ENCODE data around the gene KCTD16.

KCTD16 gene

GRCh38 chr5:144281784-144282183 lies 111.1 kb downstream of the KCTD16 start:
- in situ Hi-C loops (cut with MboI; ENCODE audit: low sequenced_read_pairs): no loop called here

- in situ Hi-C loops (cut with MboI; ENCODE audit: low sequenced_read_pairs): no loop called here
These were observed 113.4 kb downstream of the KCTD16 start for GRCh38 chr5:144284036-144284435.

- in situ Hi-C loops (cut with MboI; ENCODE audit: low sequenced_read_pairs): no loop called here
These were observed 114.3 kb downstream of the KCTD16 start for GRCh38 chr5:144284931-144285502.

- in situ Hi-C loops (cut with MboI; ENCODE audit: low sequenced_read_pairs): no loop called here
These were observed 118.6 kb downstream of the KCTD16 start for GRCh38 chr5:144289277-144289676.

GRCh38 chr5:144292029-144292428 lies 121.4 kb downstream of the KCTD16 start:
- in situ Hi-C loops (cut with MboI; ENCODE audit: low sequenced_read_pairs): no loop called here

- in situ Hi-C loops (cut with MboI; ENCODE audit: low sequenced_read_pairs): no loop called here
These were observed 124.6 kb downstream of the KCTD16 start for GRCh38 chr5:144295284-144295683.

GRCh38 chr5:144297081-144297480 lies 126.4 kb downstream of the KCTD16 start:
- in situ Hi-C loops (cut with MboI; ENCODE audit: low sequenced_read_pairs): no loop called here

GRCh38 chr5:144298658-144299057 lies 128.0 kb downstream of the KCTD16 start:
- in situ Hi-C loops (cut with MboI; ENCODE audit: low sequenced_read_pairs): no loop called here

- in situ Hi-C loops (cut with MboI; ENCODE audit: low sequenced_read_pairs): no loop called here
These were observed 134.0 kb downstream of the KCTD16 start for GRCh38 chr5:144304688-144305087.

GRCh38 chr5:144307736-144308135 lies 137.1 kb downstream of the KCTD16 start:
- in situ Hi-C loops (cut with MboI; ENCODE audit: low sequenced_read_pairs): no loop called here

- in situ Hi-C loops (cut with MboI; ENCODE audit: low sequenced_read_pairs): no loop called here
These were observed 137.5 kb downstream of the KCTD16 start for GRCh38 chr5:144308174-144308573.

- in situ Hi-C loops (cut with MboI; ENCODE audit: low sequenced_read_pairs): no loop called here
These were observed 138.4 kb downstream of the KCTD16 start for GRCh38 chr5:144308906-144309670.

GRCh38 chr5:144310621-144311020 lies 139.9 kb downstream of the KCTD16 start:
- in situ Hi-C loops (cut with MboI; ENCODE audit: low sequenced_read_pairs): no loop called here

GRCh38 chr5:144313147-144313726 lies 142.6 kb downstream of the KCTD16 start:
- in situ Hi-C loops (cut with MboI; ENCODE audit: low sequenced_read_pairs): no loop called here

GRCh38 chr5:144315026-144315425 lies 144.4 kb downstream of the KCTD16 start:
- in situ Hi-C loops (cut with MboI; ENCODE audit: low sequenced_read_pairs): no loop called here

GRCh38 chr5:144315994-144316634 lies 145.4 kb downstream of the KCTD16 start:
- in situ Hi-C loops (cut with MboI; ENCODE audit: low sequenced_read_pairs): no loop called here

GRCh38 chr5:144318011-144318410 lies 147.3 kb downstream of the KCTD16 start:
- in situ Hi-C loops (cut with MboI; ENCODE audit: low sequenced_read_pairs): no loop called here

GRCh38 chr5:144318460-144318859 lies 147.8 kb downstream of the KCTD16 start:
- in situ Hi-C loops (cut with MboI; ENCODE audit: low sequenced_read_pairs): no loop called here

- in situ Hi-C loops (cut with MboI; ENCODE audit: low sequenced_read_pairs): no loop called here
These were observed 152.5 kb downstream of the KCTD16 start for GRCh38 chr5:144323181-144323580.

- in situ Hi-C loops (cut with MboI; ENCODE audit: low sequenced_read_pairs): no loop called here
These were observed 154.9 kb downstream of the KCTD16 start for GRCh38 chr5:144325532-144325931.

- in situ Hi-C loops (cut with MboI; ENCODE audit: low sequenced_read_pairs): no loop called here
These were observed 157.8 kb downstream of the KCTD16 start for GRCh38 chr5:144328494-144328893.

- in situ Hi-C loops (cut with MboI; ENCODE audit: low sequenced_read_pairs): no loop called here
These were observed 158.3 kb downstream of the KCTD16 start for GRCh38 chr5:144328980-144329379.
